HepG2 (cell line): Measurements from ENCODE around the gene CPE. TPM values are rescaled to one million over a fixed set of nuclear protein-coding genes. Genes with fewer than 3 reads are reported as not detected.

Experiments used
- ATAC-seq: fragments of 200-7000 bp; cut with Tn5 transposase; 3 replicates; pipeline ENCODE4 v1.9.1; 2020; ENCODE audit warnings: mild to moderate bottlenecking, moderate library complexity
- BruUV-seq: library from RNA; stranded (reverse); fragments of 400-500 nt; replicated peaks from 2 replicates; lab custom pipeline; 2021; lab: Mats Ljungman, UMichigan
- CTCF ChIA-PET: fragments of 300-600 bp; formaldehyde crosslinking; extraction: SDS; loops from one replicate; lab custom pipeline; 2021; ENCODE audit warnings: low total read pairs, inconsistent platforms, low intra/inter-chr PET ratio; lab: Yijun Ruan, JAX
- POLR2A ChIA-PET: fragments of 350-600 bp; sonication (Branson Sonifier 250); formaldehyde crosslinking; loops from one replicate; lab custom pipeline; 2020; ENCODE audit warnings: antibody characterized with exemption, inconsistent platforms; lab: Yijun Ruan, JAX
- DNase-seq: peaks from one replicate; pipeline ENCODE4 v3.0.0-alpha.2; 2015; ENCODE audit warnings: low spot score
- FAIRE-seq: peaks from 3 replicates; lab custom pipeline; 2011; peaks lifted over from hg19 to GRCh38; lab: Jason Lieb, UNC
- H2AFZ ChIP-seq: one replicate; pipeline ENCODE4 v1.6.1; 2011; ENCODE audit warnings: low read length, inconsistent platforms
- H3K27ac ChIP-seq: fragments of 300-600 bp; 3 replicates; pipeline ENCODE4 v1.8.0; 2011; ENCODE audit warnings: mixed run types, mild to moderate bottlenecking, mixed read lengths, low read length, inconsistent platforms; ENCODE audit not compliant: insufficient read depth; ENCODE audit errors: extremely low read length
- H3K27me3 ChIP-seq, 2 experiments: fragments of 200-600 bp in 1 of 2; 2 replicates in 1 of 2; 3 replicates in 1 of 2; pipeline versions ENCODE4 v1.6.0 to v1.8.0; 2011; ENCODE audit warnings: low read length in 2 of 2, mild to moderate bottlenecking in 2 of 2, moderate library complexity in 2 of 2, inconsistent platforms in 1 of 2; ENCODE audit not compliant: insufficient read depth in 2 of 2, control insufficient read depth in 1 of 2
- H3K36me3 ChIP-seq, 2 experiments: fragments of 200-600 bp in 1 of 2; replicated peaks in 1 of 2; 2 replicates in 1 of 2; 3 replicates in 1 of 2; pipeline versions ENCODE4 v1.5.1 to v1.8.0; 2011; ENCODE audit warnings: low read length in 2 of 2, inconsistent platforms in 1 of 2; ENCODE audit not compliant: insufficient read depth in 2 of 2, control insufficient read depth in 1 of 2
- H3K4me1 ChIP-seq: 2 replicates; pipeline ENCODE4 v1.5.1; 2012; ENCODE audit warnings: low read length, inconsistent platforms; ENCODE audit not compliant: insufficient read depth
- H3K4me2 ChIP-seq: 2 replicates; pipeline ENCODE4 v1.6.0; 2011; ENCODE audit warnings: low read depth, low read length, inconsistent platforms
- H3K4me3 ChIP-seq, 3 experiments: fragments of 200-600 bp in 1 of 3; sonication (generic), shearing (Covaris generic) in 1 of 3; replicated peaks in 1 of 3; 2 replicates each; pipeline ENCODE4 v1.5.1; 2011 to 2016; ENCODE audit warnings: low read length in 3 of 3, inconsistent platforms in 2 of 3, low read depth in 2 of 3, mild to moderate bottlenecking in 2 of 3, control low read depth in 1 of 3, mixed read lengths in 1 of 3; ENCODE audit not compliant: insufficient read depth in 1 of 3
- H3K79me2 ChIP-seq: one replicate; pipeline ENCODE4 v1.6.1; 2011; ENCODE audit warnings: low read length, inconsistent platforms; ENCODE audit not compliant: insufficient read depth
- H3K9ac ChIP-seq: 2 replicates; pipeline ENCODE4 v1.6.0; 2011; ENCODE audit warnings: mild to moderate bottlenecking, low read depth, low read length, inconsistent platforms; ENCODE audit not compliant: insufficient read depth
- H3K9me3 ChIP-seq: 2 replicates; pipeline ENCODE4 v1.5.1; 2012; ENCODE audit warnings: mild to moderate bottlenecking, low read length
- H4K20me1 ChIP-seq: 2 replicates; pipeline ENCODE4 v1.6.0; 2011; ENCODE audit warnings: inconsistent platforms, mild to moderate bottlenecking, low read length, moderate library complexity; ENCODE audit not compliant: insufficient read depth
- CEBPB ChIP-seq: IDR thresholded peaks from 2 replicates; pipeline ENCODE4 v1.6.1; 2011; ENCODE audit warnings: low read depth, low read length, improper control_type of control experiment, borderline replicate concordance
- FUBP1 ChIP-seq: sonication (generic); formaldehyde crosslinking; IDR thresholded peaks from 2 replicates; pipeline ENCODE4 v1.5.1; 2020; ENCODE audit warnings: missing genetic modification reagents, mild to moderate bottlenecking, borderline replicate concordance
- HBP1 ChIP-seq: IDR thresholded peaks from 2 replicates; pipeline ENCODE4 v1.6.1; 2016; ENCODE audit warnings: low read depth, control low read depth
- JUND ChIP-seq: sonication (generic); formaldehyde crosslinking; IDR thresholded peaks from 2 replicates; pipeline ENCODE4 v1.8.0; 2022; ENCODE audit warnings: mild to moderate bottlenecking, missing genetic modification reagents
- MAF1 ChIP-seq: sonication (generic); formaldehyde crosslinking; IDR thresholded peaks from 2 replicates; pipeline ENCODE4 v1.5.0; 2020; ENCODE audit warnings: missing genetic modification reagents, borderline replicate concordance
- NFRKB ChIP-seq: fragments of 450-650 bp; IDR thresholded peaks from 2 replicates; pipeline ENCODE4 v1.6.1; 2017
- SOX6 ChIP-seq, 2 experiments: fragments of 450-650 bp in 1 of 2; sonication (generic) in 1 of 2; formaldehyde crosslinking in 1 of 2; IDR thresholded peaks; 2 replicates each; pipeline versions ENCODE4 v1.4.0 to v1.6.1; 2017 to 2020; ENCODE audit warnings: antibody characterized with exemption in 1 of 2, mild to moderate bottlenecking in 1 of 2, missing genetic modification reagents in 1 of 2
- UBTF ChIP-seq: sonication (generic); formaldehyde crosslinking; IDR thresholded peaks from 2 replicates; pipeline ENCODE4 v1.4.0; 2020; ENCODE audit warnings: mild to moderate bottlenecking, missing genetic modification reagents
- ZEB1 ChIP-seq: IDR thresholded peaks from 2 replicates; pipeline ENCODE4 v1.6.1; 2012; ENCODE audit warnings: mild to moderate bottlenecking, low read depth, inconsistent platforms; ENCODE audit not compliant: insufficient replicate concordance
- ZNF543 ChIP-seq: sonication (generic); formaldehyde crosslinking; IDR thresholded peaks from 2 replicates; pipeline ENCODE4 v1.4.0; 2020; ENCODE audit warnings: mild to moderate bottlenecking, missing genetic modification reagents
- WGBS: methylation state at CpG from one replicate; pipeline ENCODE4 v1.1.6; 2017; ENCODE audit warnings: low lambda C conversion rate; 5-methylcytosine and 5-hydroxymethylcytosine counted together
- in situ Hi-C: cut with HindIII; loops from 2 replicates; pipeline ENCODE4 v1.10.0; 2017; ENCODE audit warnings: low pct_unique_long_range_greater_than_20kb; ENCODE audit not compliant: extremely low pct_ligation_motif_present
- intact Hi-C: fragments of 100-400 bp; cut with micrococcal nuclease; formaldehyde crosslinking; loops from one replicate; pipeline ENCODE4 v1.10.0; 2022; ENCODE audit not compliant: unreplicated experiment
- polyA plus RNA-seq, 8 experiments: library from polyadenylated mRNA; depleted of rRNA in 3 of 8; stranded (reverse) in 7 of 8; unstranded in 1 of 8; fragments of >200 nt; fragmentation: Illumina TruSeq in 4 of 8; extraction: Trizol in 4 of 8; gene quantifications; 2 replicates each; pipeline versions ENCODE4 v1.2.1 to v1.2.3, GENCODE V29; 2011 to 2016; ENCODE audit warnings: low read depth in 4 of 8, missing spikeins in 1 of 8, mixed read lengths in 1 of 8; ENCODE audit not compliant: insufficient read depth in 1 of 8
- total RNA-seq, 5 experiments: library from RNA; depleted of rRNA; stranded (reverse); fragments of >200 nt; fragmentation: Illumina TruSeq; extraction: Trizol; gene quantifications; 2 replicates each; pipeline ENCODE4 v1.2.3, GENCODE V29; 2016; ENCODE audit warnings: low read depth in 1 of 5

The CPE gene
- total and polyA plus RNA-seq, 2 of the 13 experiments (the other 11 are each of a cell fraction or from before 2014, with no cell fraction given) = 268 to 852 TPM

GRCh38 chr4:165512424-165512823, 133.6 kb downstream of the CPE start (continued):
- no peak for TF ChIP-seq SOX6 (IDR thresholded peaks at IDR 0.05)
- no peak for TF ChIP-seq SOX6 (CRISPR knock-in tag; IDR thresholded peaks at IDR 0.05)
- no peak for TF ChIP-seq ZEB1
- TF ChIP-seq JUND = no peak
- TF ChIP-seq MAF1 (CRISPR knock-in tag) = no peak
- no peak for TF ChIP-seq NFRKB
- no peak for TF ChIP-seq ZNF543 (CRISPR knock-in tag)
- no peak for TF ChIP-seq FUBP1 (CRISPR knock-in tag)
- no peak for TF ChIP-seq UBTF (CRISPR knock-in tag)

- POLR2A ChIA-PET = no interaction called here
- no peak for DNase-seq
- in situ Hi-C loops = no loop called here
- no peak overlapping the region for H3K4me3 ChIP-seq
- no peak for ATAC-seq
- no peak for FAIRE-seq
- no peak overlapping the region for H2AFZ ChIP-seq
- intact Hi-C loops = no loop called here
- H3K9me3 ChIP-seq = no peaks in the 10 kb centered on the region
- no TSS peak for BruUV-seq
- H3K9ac ChIP-seq = no peak overlapping the region
- no peak overlapping the region for H3K4me2 ChIP-seq
- no peaks in the 10 kb centered on the region for H3K36me3 ChIP-seq
- no peaks in the 10 kb centered on the region for H3K4me1 ChIP-seq
- TF ChIP-seq CEBPB = peak; percentile 67
- no peak for TF ChIP-seq HBP1
- H4K20me1 ChIP-seq = no peaks in the 10 kb centered on the region
- WGBS = 41% methylated on average over 2 of the region's 2 CpGs
- H3K79me2 ChIP-seq = no peaks in the 10 kb centered on the region
- H3K27ac ChIP-seq = no peak overlapping the region
- CTCF ChIA-PET = no interaction called here
- H3K27me3 ChIP-seq = peaks cover 0 to 17% of the 10 kb centered on the region in 2 experiments; a peak in 1 of 5 replicates
These were observed 135.9 kb downstream of the CPE start for GRCh38 chr4:165514739-165515138.
